ENCODE data around the gene SNPH.

SNPH gene

GRCh38 chr20:1287306-1287705, 21.2 kb downstream of the SNPH start:
- no peak for DNase-seq (ENCODE audit: low read depth)

- DNase-seq (ENCODE audit: low read depth), result no peak
Observed at GRCh38 chr20:1287787-1288569, 21.9 kb downstream of the SNPH start.

GRCh38 chr20:1291191-1291741, 25.2 kb downstream of the SNPH start:
- no peak for DNase-seq (ENCODE audit: low read depth)

GRCh38 chr20:1292620-1293019, 26.5 kb downstream of the SNPH start:
- DNase-seq (ENCODE audit: low read depth), result no peak

GRCh38 chr20:1293641-1294379, 27.7 kb downstream of the SNPH start:
- DNase-seq (ENCODE audit: low read depth), result no peak

GRCh38 chr20:1294497-1294896, 28.4 kb downstream of the SNPH start:
- DNase-seq (ENCODE audit: low read depth), result no peak

- no peak for DNase-seq (ENCODE audit: low read depth)
Observed at GRCh38 chr20:1295276-1295930, 29.3 kb downstream of the SNPH start.

GRCh38 chr20:1296117-1296610, 30.1 kb downstream of the SNPH start:
- no peak for DNase-seq (ENCODE audit: low read depth)

- DNase-seq (ENCODE audit: low read depth), result no peak
Observed at GRCh38 chr20:1296922-1297321, 30.8 kb downstream of the SNPH start.

- no peak for DNase-seq (ENCODE audit: low read depth)
Observed at GRCh38 chr20:1297486-1297885, 31.4 kb downstream of the SNPH start.

GRCh38 chr20:1298166-1298565, 32.1 kb downstream of the SNPH start:
- DNase-seq (ENCODE audit: low read depth), result no peak

GRCh38 chr20:1298888-1299511, 32.9 kb downstream of the SNPH start:
- no peak for DNase-seq (ENCODE audit: low read depth)

- DNase-seq (ENCODE audit: low read depth), result no peak
Observed at GRCh38 chr20:1299522-1299921, 33.4 kb downstream of the SNPH start.

GRCh38 chr20:1300083-1300840, 34.2 kb downstream of the SNPH start:
- no peak for DNase-seq (ENCODE audit: low read depth)

- DNase-seq (ENCODE audit: low read depth), result peak; percentile 19
Observed at GRCh38 chr20:1301031-1301529, 35.0 kb downstream of the SNPH start.

GRCh38 chr20:1302685-1303541, 36.8 kb downstream of the SNPH start:
- no peak for DNase-seq (ENCODE audit: low read depth)

- DNase-seq (ENCODE audit: low read depth), result no peak
Observed at GRCh38 chr20:1304710-1305515, 38.8 kb downstream of the SNPH start.

- no peak for DNase-seq (ENCODE audit: low read depth)
Observed at GRCh38 chr20:1305712-1306111, 39.6 kb downstream of the SNPH start.
